ENCODE data around the gene PARS2.

PARS2 gene

GRCh38 chr1:54743416-54744226 lies 20.7 kb downstream of the PARS2 start:
- Histone ChIP-seq H3K36me3 (peaks cover 49 to 60% (median 51%) of the 10 kb centered on the region in 3 donors), H3K4me3 (no peak overlapping the region), H3K9me3 (no peaks in the 10 kb centered on the region), H3K27me3 (no peaks in the 10 kb centered on the region), H3K4me1 (no peaks in the 10 kb centered on the region), H3K27ac (no peak overlapping the region)
- intact Hi-C loops (cut with DNase I; ENCODE audit: low total_unique reads), result no loop called here
- no peak for DNase-seq
- TF ChIP-seq CTCF (IDR thresholded peaks at IDR 0.05), result no peak

GRCh38 chr1:54742282-54742681 lies 22.0 kb downstream of the PARS2 start:
- TF ChIP-seq CTCF (IDR thresholded peaks at IDR 0.05), result no peak

GRCh38 chr1:54741531-54741930 lies 22.8 kb downstream of the PARS2 start:
- no peaks in the 10 kb centered on the region for H3K4me1 ChIP-seq
- H3K27ac ChIP-seq, result no peak overlapping the region
- intact Hi-C loops (cut with DNase I; ENCODE audit: low total_unique reads), result no loop called here
- no peak for TF ChIP-seq CTCF (IDR thresholded peaks at IDR 0.05)
- peaks cover 62 to 81% (median 72%) of the 10 kb centered on the region in 3 donors for H3K36me3 ChIP-seq
- DNase-seq, result no peak
- H3K4me3 ChIP-seq, result no peak overlapping the region
- H3K9me3 ChIP-seq, result no peaks in the 10 kb centered on the region
- no peaks in the 10 kb centered on the region for H3K27me3 ChIP-seq

More at GRCh38 chr1:54742282-54742681, 22.0 kb downstream of the PARS2 start:
- H3K4me1 ChIP-seq, result no peaks in the 10 kb centered on the region
- no peaks in the 10 kb centered on the region for H3K9me3 ChIP-seq
- peaks cover 60 to 73% (median 65%) of the 10 kb centered on the region in 3 donors for H3K36me3 ChIP-seq
- no peak for DNase-seq
- no peaks in the 10 kb centered on the region for H3K27me3 ChIP-seq
- no peak overlapping the region for H3K4me3 ChIP-seq
- H3K27ac ChIP-seq, result no peak overlapping the region
- intact Hi-C loops (cut with DNase I; ENCODE audit: low total_unique reads), result no loop called here

- TF ChIP-seq CTCF (IDR thresholded peaks at IDR 0.05), result no peak
- Histone ChIP-seq H3K27ac (no peak overlapping the region), H3K36me3 (peaks cover 74 to 95% (median 88%) of the 10 kb centered on the region in 3 donors), H3K27me3 (no peaks in the 10 kb centered on the region), H3K4me1 (no peaks in the 10 kb centered on the region), H3K4me3 (no peak overlapping the region), H3K9me3 (no peaks in the 10 kb centered on the region)
- intact Hi-C loops (cut with DNase I; ENCODE audit: low total_unique reads), result no loop called here
- no peak for DNase-seq
Measured at GRCh38 chr1:54738244-54738643, 26.1 kb downstream of the PARS2 start.

- no peaks in the 10 kb centered on the region for H3K27me3 ChIP-seq
- H3K27ac ChIP-seq, result no peak overlapping the region
- no peak overlapping the region for H3K4me3 ChIP-seq
- DNase-seq, result no peak
- no peak for TF ChIP-seq CTCF (IDR thresholded peaks at IDR 0.05)
- H3K9me3 ChIP-seq, result no peaks in the 10 kb centered on the region
- H3K36me3 ChIP-seq, result peaks cover 78 to 93% (median 88%) of the 10 kb centered on the region in 3 donors
- no peaks in the 10 kb centered on the region for H3K4me1 ChIP-seq
- intact Hi-C loops (cut with DNase I; ENCODE audit: low total_unique reads), result no loop called here
Measured at GRCh38 chr1:54736685-54737084, 27.6 kb downstream of the PARS2 start.
